ENCODE results near the gene SHISAL1.

The SHISAL1 gene

DNA sequence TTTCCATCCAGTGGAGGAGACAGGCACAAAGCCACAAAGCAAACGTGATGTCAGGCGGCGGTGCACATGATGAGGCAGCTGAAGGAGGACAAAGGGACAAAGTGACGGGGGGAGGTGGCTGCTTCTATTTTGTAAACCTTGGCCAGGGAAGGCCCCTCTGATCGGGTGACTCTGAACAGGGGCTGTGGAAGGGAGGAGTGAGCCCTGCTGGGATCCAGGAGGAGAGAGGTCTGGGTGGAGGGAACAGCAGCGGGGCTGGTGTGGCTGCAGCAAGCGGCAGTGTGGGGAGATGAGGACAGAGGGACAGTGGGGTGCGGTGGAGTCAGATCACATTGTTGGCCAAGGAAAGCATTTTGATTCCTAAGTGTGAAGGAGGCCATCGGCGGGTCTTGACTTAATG lies 36.7 kb downstream of the SHISAL1 start:
- no peak for DNase-seq

DNA sequence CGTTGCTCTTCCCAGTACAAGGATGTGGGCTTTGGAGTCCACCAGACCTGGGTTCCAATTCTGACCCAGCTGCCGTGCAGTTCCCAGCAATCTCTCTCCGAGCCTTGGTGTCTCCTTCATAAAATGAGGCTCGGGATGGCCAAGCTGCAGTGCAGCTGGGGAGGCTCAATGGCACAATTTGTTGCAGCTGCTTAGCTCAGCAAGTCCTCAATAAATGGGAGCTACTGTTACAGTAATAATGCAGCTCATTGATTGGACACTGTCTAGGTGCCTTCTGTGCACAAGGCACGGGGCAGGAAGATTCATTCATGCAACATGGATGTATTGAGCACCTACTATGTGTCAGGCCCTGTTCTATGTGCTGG lies 37.1 kb downstream of the SHISAL1 start:
- no peak for DNase-seq

DNA sequence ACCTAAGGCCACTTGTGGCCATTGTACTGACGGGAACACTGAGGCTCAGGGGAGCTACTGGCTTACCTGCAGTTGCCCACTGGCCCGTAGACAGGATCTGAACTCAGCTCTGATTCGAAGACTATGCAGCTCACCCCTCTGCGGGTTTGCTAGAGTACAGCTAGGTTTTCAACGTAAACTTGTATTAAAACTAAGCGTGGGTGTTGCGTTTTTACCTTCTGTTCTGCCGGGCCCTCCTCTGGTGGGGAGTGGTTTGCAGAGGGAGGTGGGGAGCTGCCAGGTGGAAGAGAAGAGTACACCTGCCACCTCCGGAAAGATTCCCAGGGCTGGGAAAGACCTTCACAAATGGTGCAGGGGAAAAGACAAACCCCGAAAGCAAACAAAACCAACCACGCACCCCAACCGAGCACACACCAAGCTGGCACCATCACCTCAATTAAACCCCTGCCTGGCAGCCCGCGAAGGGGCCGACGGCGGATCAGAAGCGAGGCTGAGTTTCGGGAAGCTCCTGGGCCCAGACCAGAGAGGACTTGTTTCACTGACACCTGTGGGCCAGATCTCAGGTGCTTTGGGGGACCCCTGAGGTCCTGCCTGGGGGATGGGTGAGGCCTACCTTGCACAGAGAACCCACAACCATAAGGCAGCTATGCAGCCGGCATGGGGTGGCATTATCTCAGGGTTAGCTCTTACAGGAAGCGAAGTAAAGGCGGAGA lies 37.7 kb downstream of the SHISAL1 start:
- DNase-seq: no peak

DNA sequence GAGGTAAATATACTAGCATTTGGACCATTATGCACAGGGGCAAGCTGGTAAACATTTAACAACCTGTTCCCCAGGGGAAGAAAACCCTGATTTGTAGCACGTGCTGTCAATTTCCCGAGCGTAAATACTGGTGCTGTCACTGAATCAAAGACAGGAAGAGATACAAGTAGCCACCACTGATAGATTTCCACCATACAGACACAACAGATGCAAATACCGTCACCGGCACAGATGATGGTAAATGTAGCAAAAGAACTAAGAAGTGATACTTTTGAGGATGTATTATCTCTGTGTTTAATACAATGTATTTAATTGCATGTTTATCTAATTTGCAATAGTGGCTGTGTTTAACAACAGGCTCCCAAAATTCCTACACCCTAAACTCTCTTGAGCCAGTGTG lies 39.6 kb downstream of the SHISAL1 start:
- DNase-seq: no peak

DNA sequence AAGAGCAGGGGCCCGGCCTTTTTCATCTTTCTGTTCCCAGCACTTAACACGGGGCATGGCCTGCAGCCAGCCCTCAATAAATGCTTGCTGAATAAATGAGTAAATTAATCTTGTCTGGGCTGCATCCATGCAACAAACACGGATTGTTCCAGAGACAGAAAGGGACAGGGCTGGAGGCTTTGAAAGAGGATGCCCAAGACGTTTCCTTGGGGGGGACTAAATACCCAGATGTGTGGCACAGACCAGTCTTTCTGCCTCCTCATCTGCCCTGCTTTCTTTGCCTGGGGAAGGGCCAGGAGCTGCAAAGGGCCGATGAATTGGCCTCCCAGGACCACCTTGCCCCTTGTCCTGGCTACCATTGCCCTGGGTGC lies 40.4 kb downstream of the SHISAL1 start:
- no peak for DNase-seq

DNA sequence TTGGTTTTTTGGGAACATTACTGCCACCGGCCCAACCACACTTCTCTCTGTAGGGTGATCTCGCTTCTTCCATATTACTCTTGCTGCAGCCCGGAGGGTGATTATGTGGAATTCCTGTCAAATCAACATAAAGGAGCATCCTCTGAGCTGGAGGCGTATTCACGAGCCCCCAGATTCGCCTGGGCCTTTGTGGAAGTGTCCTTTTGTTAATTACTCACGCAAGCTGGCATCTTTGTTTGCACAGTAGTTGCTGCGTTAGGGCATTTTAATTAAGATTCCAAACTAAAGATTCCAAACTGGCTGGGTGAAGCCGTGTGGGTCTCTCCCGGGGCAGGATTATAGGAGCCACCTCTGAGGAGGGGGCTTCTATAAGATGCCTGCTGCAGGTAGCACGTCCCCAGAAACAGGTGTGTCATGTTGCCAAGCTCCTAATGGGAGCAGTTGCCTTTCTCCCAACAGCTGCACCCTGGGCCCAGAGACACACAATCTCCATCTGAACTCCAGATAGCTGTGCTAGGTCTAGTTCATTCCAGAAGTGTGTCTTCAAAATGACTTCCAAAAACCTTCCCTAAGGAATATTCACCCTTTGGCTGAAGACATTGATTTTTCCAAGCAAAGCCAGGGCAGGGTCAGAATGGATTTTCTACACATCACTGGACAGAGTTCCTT lies 40.9 kb downstream of the SHISAL1 start:
- no peak for DNase-seq

DNA sequence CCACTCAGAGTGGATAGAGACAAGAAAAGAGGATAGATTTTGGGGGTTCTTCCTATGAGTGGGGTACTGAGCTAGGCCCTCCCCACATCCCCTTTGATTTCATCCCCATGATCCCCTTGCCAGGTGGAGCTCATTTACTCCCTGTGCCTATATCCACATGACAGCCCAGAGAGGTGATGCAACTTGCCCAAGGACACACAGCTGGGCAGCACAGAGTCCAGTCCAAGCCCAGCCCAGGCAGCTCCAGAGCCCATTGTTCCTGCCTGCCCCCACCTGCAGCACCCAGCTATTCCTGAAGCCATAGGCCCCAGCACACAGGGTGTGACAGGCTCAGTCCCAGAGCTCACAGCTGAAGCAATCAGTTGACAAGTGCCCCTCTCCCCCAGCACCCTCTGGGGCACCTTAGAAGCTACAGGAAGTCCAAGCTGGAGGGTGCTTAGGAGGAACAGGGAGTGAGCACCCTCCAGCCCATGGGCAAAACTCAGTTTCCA lies 41.7 kb downstream of the SHISAL1 start:
- DNase-seq: no peak

DNA sequence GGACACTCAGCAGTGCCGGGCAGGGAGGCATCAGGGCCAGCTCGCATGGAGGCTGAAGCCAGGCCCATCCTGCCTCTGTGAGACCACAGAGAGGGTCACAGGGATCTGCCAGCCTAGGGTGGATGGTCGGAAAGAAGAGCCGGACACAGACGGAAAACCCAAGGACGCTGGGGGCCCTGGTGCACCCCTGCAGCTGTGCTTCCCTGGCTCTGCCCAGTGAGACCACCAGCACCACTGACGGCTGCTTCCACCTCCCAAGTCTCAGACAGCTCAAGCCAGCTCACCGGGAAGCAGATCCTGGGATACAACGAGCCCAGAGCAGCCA lies 42.2 kb downstream of the SHISAL1 start:
- no peak for DNase-seq

DNA sequence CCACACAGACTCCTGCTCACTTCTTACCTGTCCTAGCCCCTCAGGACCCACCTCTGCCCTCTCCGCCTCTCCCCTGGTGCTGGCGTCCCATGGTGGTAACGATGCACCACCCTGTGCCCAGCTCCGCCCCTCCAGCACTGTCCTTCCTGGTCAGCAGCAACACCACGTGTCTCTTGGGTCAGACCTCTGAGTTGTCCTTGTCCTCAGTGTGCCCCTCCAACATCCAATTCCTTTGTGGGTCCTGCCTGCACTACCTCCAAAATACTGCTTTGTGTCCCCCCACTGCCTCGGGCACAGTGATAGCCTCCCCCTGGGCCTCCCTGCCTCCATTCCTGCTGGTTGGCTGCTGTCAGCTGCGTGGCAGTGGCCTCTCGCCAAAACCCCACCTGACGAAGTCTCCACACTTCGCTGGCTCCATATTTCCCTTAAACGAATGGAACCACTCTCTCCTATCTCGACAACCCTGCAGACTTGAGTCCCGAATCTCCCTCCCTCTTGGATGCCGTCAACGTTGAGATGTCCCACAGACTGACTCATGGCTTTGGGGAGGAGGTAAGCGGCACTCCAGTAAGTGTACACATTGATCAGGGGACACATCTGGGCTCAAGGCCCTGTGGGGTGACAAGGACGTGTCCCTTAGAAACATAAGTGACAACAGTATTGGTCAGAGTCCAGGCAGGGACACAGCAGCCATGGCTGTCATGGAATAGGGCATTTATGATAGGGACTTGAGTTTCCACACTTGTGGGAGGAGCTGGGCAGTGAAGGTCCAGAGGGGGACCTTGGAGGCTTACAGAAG lies 42.8 kb downstream of the SHISAL1 start:
- DNase-seq: no peak

DNA sequence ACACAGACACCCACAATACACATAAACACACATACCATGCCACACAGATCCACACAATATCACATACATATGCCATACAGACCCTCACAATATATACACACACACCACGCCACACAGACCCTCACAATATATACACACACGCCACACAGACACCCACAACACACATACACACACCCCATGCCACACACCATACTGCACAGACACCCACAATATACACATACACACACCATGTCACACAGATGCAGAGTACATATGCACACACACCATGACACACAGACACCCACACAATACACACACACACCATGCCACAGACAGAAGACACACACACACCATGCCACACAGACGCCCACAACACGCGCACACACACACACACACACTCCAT lies 43.6 kb downstream of the SHISAL1 start:
- no peak for DNase-seq

DNA sequence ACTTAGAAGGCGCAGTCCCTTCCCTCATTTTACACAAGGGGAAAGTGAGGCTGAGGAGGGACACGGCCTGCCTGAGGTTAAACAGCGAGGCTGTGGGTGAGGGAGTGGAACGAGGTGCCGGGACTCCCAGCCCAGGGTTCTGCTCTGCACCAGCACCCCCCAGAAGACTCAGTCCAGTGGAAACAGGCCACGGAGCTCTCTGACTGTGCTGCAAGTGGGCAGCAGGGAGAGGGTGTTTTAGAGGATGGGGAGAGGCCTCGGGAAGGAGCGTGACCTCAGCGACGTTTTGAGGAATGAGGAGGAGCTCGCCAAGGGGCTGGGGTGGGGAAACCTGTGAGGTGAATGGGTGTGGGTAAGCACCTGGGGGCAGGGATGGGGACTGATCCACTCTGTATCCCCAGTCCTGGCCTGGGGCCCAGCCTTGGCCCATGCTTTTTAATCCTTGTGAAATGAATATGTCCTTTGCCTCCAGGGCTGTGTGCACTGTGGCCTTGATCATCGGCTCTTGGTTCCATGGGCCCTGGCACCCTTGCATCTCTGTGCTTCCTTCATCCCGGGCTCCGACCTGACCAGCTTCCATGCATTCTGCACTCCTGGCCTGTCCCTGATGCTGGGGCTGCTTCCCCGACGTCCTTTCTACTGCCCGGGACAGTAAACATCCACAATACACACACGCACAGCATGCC lies 44.2 kb downstream of the SHISAL1 start:
- no peak for DNase-seq

DNA sequence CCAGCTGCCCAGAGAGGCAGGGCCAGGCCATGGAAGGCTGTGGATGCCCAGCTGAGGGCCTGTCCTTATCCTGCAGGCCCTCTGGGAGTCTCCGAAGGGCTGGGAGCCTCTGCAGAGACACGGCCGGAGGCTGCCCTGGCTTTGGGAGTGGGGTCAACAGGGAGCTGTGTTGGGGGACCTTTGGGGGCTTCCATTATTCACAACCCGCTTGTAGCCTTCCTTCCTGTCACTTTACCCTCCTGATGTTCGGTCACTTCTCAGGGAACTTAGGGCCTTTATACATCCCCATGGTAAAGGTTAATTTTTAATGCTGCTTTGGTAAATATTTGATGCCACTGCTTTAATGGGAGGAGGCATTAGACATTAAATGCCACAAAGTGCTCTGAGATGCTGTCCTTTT lies 44.9 kb downstream of the SHISAL1 start:
- no peak for DNase-seq

DNA sequence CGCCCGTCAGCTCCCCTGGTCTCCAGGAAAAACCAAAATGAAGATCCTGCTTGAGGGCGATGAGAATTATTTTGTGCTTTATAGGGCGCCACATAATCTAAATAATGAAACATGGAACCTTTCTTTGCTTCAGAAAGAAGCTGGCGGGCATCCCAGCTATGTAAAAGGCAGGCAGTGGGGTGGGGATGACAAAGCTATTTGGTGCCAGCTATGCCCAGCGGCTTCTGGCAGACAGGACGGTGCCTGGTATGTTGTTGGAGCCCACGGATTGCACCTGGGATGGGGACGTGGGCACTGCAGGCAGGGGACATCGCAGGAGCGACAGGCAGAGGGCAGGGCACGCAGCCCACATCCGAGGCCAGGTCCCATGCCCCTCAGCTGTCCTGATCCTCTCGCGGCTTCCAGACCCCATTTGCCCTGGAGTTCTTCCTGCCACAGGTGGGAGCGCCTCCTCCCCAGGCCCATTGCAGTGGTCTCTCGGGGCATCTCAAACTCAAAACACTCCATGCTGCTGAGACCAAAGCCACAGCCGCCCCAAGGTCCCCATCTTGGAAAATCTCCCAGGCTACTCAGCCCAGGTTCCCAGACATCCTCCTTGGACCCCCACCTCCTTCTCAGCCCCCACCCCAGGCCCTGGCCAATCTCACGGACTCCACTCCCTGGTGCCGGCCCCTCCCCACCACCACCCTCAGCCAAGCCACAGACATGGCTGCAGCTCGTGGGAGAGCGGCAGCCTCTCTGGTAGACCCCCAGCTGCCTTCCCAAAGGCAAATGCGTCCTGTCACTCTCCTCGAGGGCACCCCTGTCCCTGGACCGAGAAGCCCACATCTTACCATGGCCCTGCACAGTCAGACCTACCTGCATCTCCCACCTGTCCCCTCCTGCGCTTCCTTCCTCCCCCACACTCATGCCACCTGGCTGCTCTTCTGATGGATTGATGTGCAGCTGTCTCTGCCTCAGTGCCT lies 45.7 kb downstream of the SHISAL1 start:
- DNase-seq: no peak

DNA sequence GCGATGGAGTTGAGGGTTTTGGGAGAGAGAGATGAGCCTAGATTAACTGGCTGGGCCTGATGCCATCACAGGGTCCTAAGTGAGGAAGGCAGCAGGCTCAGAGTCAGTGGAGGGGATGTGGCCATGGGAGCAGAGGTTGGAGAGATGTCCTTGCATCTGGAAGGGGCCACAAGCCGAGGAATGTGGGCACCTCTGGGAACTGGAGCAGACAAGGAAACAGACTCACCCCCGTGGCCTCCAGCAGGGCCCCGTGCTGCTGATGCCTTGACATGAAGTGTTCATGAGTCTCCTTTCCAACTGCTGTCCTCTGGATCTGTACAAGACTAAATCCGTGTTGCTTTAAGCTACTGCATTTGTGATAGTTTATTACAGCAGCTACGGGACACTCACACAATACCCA lies 49.2 kb downstream of the SHISAL1 start:
- DNase-seq: no peak

DNA sequence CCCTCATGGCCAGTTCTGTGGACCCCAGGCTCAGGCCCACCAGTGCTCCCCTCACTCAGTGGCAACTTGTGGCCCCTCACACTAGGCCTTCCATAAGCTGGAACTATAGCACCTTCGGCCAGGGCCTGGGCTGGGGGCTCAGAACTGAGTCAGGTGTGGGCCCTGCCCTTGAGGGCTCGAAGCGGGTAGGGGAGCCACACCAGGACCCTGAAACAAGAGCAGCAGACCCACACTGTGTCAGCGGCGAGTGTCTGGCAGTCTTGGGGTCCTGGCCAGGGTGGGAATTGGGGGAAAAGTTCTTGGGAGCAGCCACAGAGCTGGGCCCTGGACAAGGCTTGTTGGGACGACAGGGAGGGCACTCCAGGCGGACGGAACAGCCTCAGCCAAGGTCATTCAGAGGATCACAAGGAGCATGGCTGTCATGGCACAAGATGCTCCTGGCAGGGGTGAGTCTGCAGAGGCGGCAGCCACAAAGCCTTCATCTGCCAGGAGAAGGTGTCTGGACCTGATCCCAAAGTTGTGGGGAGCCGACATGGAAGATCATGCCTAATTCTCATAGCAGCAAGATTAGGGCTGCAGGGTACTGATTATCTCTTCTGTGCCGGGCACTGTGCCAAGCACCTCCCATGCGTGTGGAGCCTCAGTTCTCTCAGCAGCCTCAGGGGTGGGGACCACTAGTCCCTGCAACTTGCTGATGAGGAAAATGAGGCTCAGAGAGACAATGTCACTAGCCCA lies 50.7 kb downstream of the SHISAL1 start:
- DNase-seq: no peak

DNA sequence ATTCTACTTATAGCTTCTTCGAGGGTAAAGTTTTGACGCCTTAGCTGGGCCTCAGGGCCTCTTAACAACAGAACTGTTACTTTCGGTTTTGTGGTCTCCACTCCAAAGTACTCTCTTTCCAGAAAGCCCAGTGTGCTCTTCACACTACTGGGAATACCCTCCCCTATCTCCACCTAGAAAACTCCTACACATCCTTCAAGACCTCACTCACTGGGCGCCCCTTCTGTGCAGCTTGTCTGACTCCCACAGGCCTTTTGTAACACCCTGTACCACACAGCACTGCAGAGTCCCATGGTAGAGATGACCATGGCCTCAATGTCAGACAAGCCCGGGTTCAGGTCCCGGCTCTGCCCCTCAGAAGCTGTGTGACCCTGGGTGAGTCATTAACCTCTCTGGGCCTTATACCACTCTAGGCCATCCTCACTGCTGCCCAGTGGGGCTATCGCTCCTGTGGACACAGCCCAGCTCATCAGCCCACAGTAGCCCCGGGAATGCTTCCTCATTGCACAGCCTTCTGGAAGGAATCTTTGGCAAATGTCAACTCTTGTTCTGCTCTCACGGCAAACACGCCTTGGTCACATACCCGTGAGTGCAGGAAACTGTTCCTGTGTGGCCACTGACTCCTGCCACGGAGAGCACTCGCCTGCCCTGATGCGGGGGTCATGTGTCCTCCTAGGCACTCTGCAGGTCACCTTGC lies 51.4 kb downstream of the SHISAL1 start:
- no peak for DNase-seq

DNA sequence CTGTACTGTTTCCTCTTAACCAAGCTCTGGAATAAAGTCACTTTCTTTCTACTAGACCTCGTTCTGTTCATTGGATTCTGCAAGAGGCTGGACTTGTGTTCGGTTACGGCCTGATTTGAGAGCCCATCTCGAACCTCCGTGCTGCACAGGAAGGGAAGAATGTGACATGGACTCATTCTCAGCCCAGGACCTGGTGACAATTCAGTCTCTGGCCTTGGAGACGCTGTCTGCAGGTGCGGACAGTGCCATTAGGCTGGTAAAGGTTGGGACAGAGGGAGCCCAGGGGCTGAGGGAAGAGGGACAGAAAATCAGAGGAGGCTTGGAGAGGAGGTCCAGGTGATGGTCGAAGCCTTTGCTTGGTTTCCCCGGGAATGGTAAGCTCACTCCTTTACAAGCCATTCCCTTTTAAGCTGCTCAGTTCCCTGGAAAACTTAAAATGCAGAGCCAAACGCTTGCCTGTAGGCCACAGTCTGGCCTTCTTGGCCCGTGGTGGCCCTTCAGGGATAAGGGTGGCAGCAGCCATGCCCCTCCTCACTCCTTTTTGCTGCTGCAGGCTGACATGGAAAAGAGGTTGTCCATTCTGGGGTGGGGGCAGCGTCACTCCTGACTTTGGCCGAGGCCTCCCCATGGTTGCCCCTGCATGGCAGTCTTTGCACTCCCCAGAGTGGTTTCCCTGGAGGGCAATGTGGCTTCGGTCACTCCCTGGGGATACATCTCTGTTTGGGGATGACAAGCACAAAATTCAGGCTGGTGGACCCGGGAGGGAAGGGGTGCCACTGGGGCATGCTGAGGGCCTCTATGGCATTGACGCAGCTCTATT lies 52.3 kb downstream of the SHISAL1 start:
- DNase-seq: no peak

DNA sequence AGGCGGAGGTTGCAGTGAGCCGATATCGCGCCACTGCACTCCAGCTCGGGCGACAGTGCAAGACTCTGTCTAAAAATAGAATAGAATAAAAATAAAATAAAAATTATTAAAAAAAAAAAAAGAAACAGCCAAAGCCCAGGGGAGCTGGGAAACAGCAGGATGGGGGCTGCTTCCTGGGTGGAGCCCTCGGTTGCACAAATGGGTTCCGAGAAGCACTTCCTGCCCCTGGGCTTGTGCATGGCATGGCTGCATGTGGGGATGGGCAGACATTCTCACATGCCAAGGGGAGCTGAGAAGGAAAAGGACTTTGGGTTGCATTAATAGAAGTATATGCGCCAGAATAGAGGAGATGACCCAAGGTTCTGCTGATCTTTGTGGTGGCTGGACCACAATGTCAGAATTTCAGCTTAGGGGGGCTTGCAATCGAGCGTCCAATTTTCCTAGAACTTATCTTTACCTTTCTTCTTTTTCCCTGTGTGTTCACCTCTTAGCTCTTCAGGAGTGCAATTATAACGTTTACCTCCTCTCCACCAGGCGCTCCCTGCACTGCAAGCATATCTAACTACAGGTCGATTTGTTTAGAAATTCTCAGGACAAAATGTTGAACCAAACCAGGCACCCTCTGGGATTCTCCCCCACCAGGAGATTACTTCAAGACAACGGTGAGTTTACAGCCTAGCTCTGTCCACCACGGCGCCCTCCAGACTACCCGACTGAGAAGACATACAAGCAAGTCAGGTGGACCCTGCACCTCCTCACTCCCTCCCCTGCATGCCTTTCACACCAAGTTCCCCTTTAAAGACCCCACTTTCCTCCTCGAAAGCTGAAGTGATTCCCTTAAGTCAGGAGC lies 53.2 kb downstream of the SHISAL1 start:
- DNase-seq: no peak

All from NCI-H1048 (cell line).